ENCODE data around the gene VRK1.

Gene VRK1

GRCh38 chr14:96922986-96923385, 125.8 kb downstream of the VRK1 start:
- H3K4me1 ChIP-seq (ENCODE audit: control insufficient read depth in 5 of 5, insufficient read depth in 5 of 5, low read length in 5 of 5), result peaks cover 0 to 9% (median 4%) of the 10 kb centered on the region in 5 donors
- H3K9ac ChIP-seq (ENCODE audit: low read length in 5 of 5), result no peak overlapping the region
- H3K27ac ChIP-seq (ENCODE audit: low read depth, low read length), result no peak overlapping the region
- H3K4me3 ChIP-seq (ENCODE audit: low read depth in 1 of 5, low read length in 5 of 5), result no peak overlapping the region
- no peaks in the 10 kb centered on the region for H3K27me3 ChIP-seq (ENCODE audit: control insufficient read depth in 5 of 5, insufficient read depth in 4 of 5, low read length in 5 of 5)
- H3K9me3 ChIP-seq (ENCODE audit: control insufficient read depth in 5 of 5, low read length in 5 of 5), result peaks cover 0 to 13% (median 5%) of the 10 kb centered on the region in 5 donors
- no peaks in the 10 kb centered on the region for H3K36me3 ChIP-seq (ENCODE audit: control insufficient read depth in 5 of 5, insufficient read depth in 5 of 5, low read length in 5 of 5)

GRCh38 chr14:96925422-96925821, 128.2 kb downstream of the VRK1 start:
- Histone ChIP-seq H3K36me3 (ENCODE audit: control insufficient read depth in 5 of 5, insufficient read depth in 5 of 5, low read length in 5 of 5) (no peaks in the 10 kb centered on the region), H3K27me3 (ENCODE audit: control insufficient read depth in 5 of 5, insufficient read depth in 4 of 5, low read length in 5 of 5) (no peaks in the 10 kb centered on the region), H3K9ac (ENCODE audit: low read length in 5 of 5) (no peak overlapping the region), H3K4me1 (ENCODE audit: control insufficient read depth in 5 of 5, insufficient read depth in 5 of 5, low read length in 5 of 5) (peaks cover 0 to 5% (median 0%) of the 10 kb centered on the region in 5 donors), H3K4me3 (ENCODE audit: low read depth in 1 of 5, low read length in 5 of 5) (no peak overlapping the region), H3K27ac (ENCODE audit: low read depth, low read length) (no peak overlapping the region), H3K9me3 (ENCODE audit: control insufficient read depth in 5 of 5, low read length in 5 of 5) (peaks cover 0 to 13% (median 5%) of the 10 kb centered on the region in 5 donors)

- Histone ChIP-seq H3K27ac (ENCODE audit: low read depth, low read length) (no peak overlapping the region), H3K4me1 (ENCODE audit: control insufficient read depth in 5 of 5, insufficient read depth in 5 of 5, low read length in 5 of 5) (no peaks in the 10 kb centered on the region), H3K27me3 (ENCODE audit: control insufficient read depth in 5 of 5, insufficient read depth in 4 of 5, low read length in 5 of 5) (no peaks in the 10 kb centered on the region), H3K9me3 (ENCODE audit: control insufficient read depth in 5 of 5, low read length in 5 of 5) (peaks cover 0 to 13% (median 5%) of the 10 kb centered on the region in 5 donors), H3K9ac (ENCODE audit: low read length in 5 of 5) (no peak overlapping the region), H3K4me3 (ENCODE audit: low read depth in 1 of 5, low read length in 5 of 5) (no peak overlapping the region), H3K36me3 (ENCODE audit: control insufficient read depth in 5 of 5, insufficient read depth in 5 of 5, low read length in 5 of 5) (no peaks in the 10 kb centered on the region)
Observed at GRCh38 chr14:96926001-96926400, 128.8 kb downstream of the VRK1 start.

- no peaks in the 10 kb centered on the region for H3K36me3 ChIP-seq (ENCODE audit: control insufficient read depth in 5 of 5, insufficient read depth in 5 of 5, low read length in 5 of 5)
- H3K9ac ChIP-seq (ENCODE audit: low read length in 5 of 5), result no peak overlapping the region
- no peaks in the 10 kb centered on the region for H3K9me3 ChIP-seq (ENCODE audit: control insufficient read depth in 5 of 5, low read length in 5 of 5)
- H3K27me3 ChIP-seq (ENCODE audit: control insufficient read depth in 5 of 5, insufficient read depth in 4 of 5, low read length in 5 of 5), result no peaks in the 10 kb centered on the region
- H3K27ac ChIP-seq (ENCODE audit: low read depth, low read length), result no peak overlapping the region
- no peak overlapping the region for H3K4me3 ChIP-seq (ENCODE audit: low read depth in 1 of 5, low read length in 5 of 5)
- no peaks in the 10 kb centered on the region for H3K4me1 ChIP-seq (ENCODE audit: control insufficient read depth in 5 of 5, insufficient read depth in 5 of 5, low read length in 5 of 5)
Observed at GRCh38 chr14:96928779-96929380, 131.7 kb downstream of the VRK1 start.

- no peak overlapping the region for H3K4me3 ChIP-seq (ENCODE audit: low read depth in 1 of 5, low read length in 5 of 5)
- no peaks in the 10 kb centered on the region for H3K4me1 ChIP-seq (ENCODE audit: control insufficient read depth in 5 of 5, insufficient read depth in 5 of 5, low read length in 5 of 5)
- no peak overlapping the region for H3K27ac ChIP-seq (ENCODE audit: low read depth, low read length)
- no peak overlapping the region for H3K9ac ChIP-seq (ENCODE audit: low read length in 5 of 5)
- no peaks in the 10 kb centered on the region for H3K27me3 ChIP-seq (ENCODE audit: control insufficient read depth in 5 of 5, insufficient read depth in 4 of 5, low read length in 5 of 5)
- H3K36me3 ChIP-seq (ENCODE audit: control insufficient read depth in 5 of 5, insufficient read depth in 5 of 5, low read length in 5 of 5), result no peaks in the 10 kb centered on the region
- no peaks in the 10 kb centered on the region for H3K9me3 ChIP-seq (ENCODE audit: control insufficient read depth in 5 of 5, low read length in 5 of 5)
Observed at GRCh38 chr14:96929950-96930349, 132.8 kb downstream of the VRK1 start.

- no peaks in the 10 kb centered on the region for H3K4me1 ChIP-seq (ENCODE audit: control insufficient read depth in 5 of 5, insufficient read depth in 5 of 5, low read length in 5 of 5)
- no peaks in the 10 kb centered on the region for H3K27me3 ChIP-seq (ENCODE audit: control insufficient read depth in 5 of 5, insufficient read depth in 4 of 5, low read length in 5 of 5)
- H3K9me3 ChIP-seq (ENCODE audit: control insufficient read depth in 5 of 5, low read length in 5 of 5), result no peaks in the 10 kb centered on the region
- H3K4me3 ChIP-seq (ENCODE audit: low read depth in 1 of 5, low read length in 5 of 5), result no peak overlapping the region
- H3K36me3 ChIP-seq (ENCODE audit: control insufficient read depth in 5 of 5, insufficient read depth in 5 of 5, low read length in 5 of 5), result no peaks in the 10 kb centered on the region
- no peak overlapping the region for H3K27ac ChIP-seq (ENCODE audit: low read depth, low read length)
- H3K9ac ChIP-seq (ENCODE audit: low read length in 5 of 5), result no peak overlapping the region
Observed at GRCh38 chr14:96930526-96930925, 133.3 kb downstream of the VRK1 start.

Measured in subcutaneous abdominal adipose tissue (tissue), 5 donors.